Subcutaneous abdominal adipose tissue (tissue), 5 donors: ENCODE measurements around the gene EXD2.

Experiments
- H3K27ac ChIP-seq: one replicate; pipeline ENCODE4 v1.7.0; 2013; ENCODE audit warnings: low read depth, mild to moderate bottlenecking, inconsistent platforms, low read length, moderate library complexity
- H3K27me3 ChIP-seq, 5 donors: one replicate each; pipeline ENCODE4 v1.7.0; 2013; ENCODE audit warnings: low read length in 5 of 5, inconsistent platforms in 1 of 5; ENCODE audit not compliant: control insufficient read depth in 5 of 5, insufficient read depth in 4 of 5
- H3K36me3 ChIP-seq, 5 donors: one replicate each; pipeline ENCODE4 v1.7.0; 2013; ENCODE audit warnings: low read length in 5 of 5; ENCODE audit not compliant: control insufficient read depth in 5 of 5, insufficient read depth in 5 of 5
- H3K4me1 ChIP-seq, 5 donors: one replicate each; pipeline ENCODE4 v1.7.0; 2013; ENCODE audit warnings: low read length in 5 of 5, mild to moderate bottlenecking in 3 of 5, moderate library complexity in 1 of 5; ENCODE audit not compliant: control insufficient read depth in 5 of 5, insufficient read depth in 5 of 5
- H3K4me3 ChIP-seq, 5 donors: one replicate each; pipeline ENCODE4 v1.7.0; 2013; ENCODE audit warnings: low read length in 5 of 5, low read depth in 1 of 5
- H3K9ac ChIP-seq, 5 donors: one replicate each; pipeline ENCODE4 v1.7.0; 2013; ENCODE audit warnings: low read length in 5 of 5, mild to moderate bottlenecking in 4 of 5, moderate library complexity in 3 of 5
- H3K9me3 ChIP-seq, 5 donors: one replicate each; pipeline ENCODE4 v1.7.0; 2013; ENCODE audit warnings: low read length in 5 of 5; ENCODE audit not compliant: control insufficient read depth in 5 of 5
- donor health status: healthy.
- donor health status: healthy.
- donor health status: healthy.
- donor health status: healthy.
- donor health status: healthy.

EXD2 gene

GRCh38 chr14:69260861-69261564 lies 69.7 kb downstream of the EXD2 start:
- peaks cover 0 to 36% (median 19%) of the 10 kb centered on the region in 5 donors for H3K27me3 ChIP-seq
- peaks cover 9 to 53% (median 38%) of the 10 kb centered on the region in 5 donors for H3K4me1 ChIP-seq
- H3K9ac ChIP-seq: peak overlapping the region in 2 of 5 donors; percentile 25 to 27
- H3K27ac ChIP-seq: peak overlapping the region; percentile 54
- H3K36me3 ChIP-seq: no peaks in the 10 kb centered on the region
- H3K4me3 ChIP-seq: peak overlapping the region; percentile 61 to 70 (median 67)
- H3K9me3 ChIP-seq: no peaks in the 10 kb centered on the region

- H3K4me3 ChIP-seq: peak overlapping the region in 4 of 5 donors; percentile 29 to 69 (median 64)
- H3K36me3 ChIP-seq: no peaks in the 10 kb centered on the region
- peak overlapping the region; percentile 54 for H3K27ac ChIP-seq
- H3K9ac ChIP-seq: peak overlapping the region in 1 of 5 donors; percentile 17
- no peaks in the 10 kb centered on the region for H3K9me3 ChIP-seq
- peaks cover 0 to 36% (median 19%) of the 10 kb centered on the region in 5 donors for H3K27me3 ChIP-seq
- peaks cover 9 to 48% (median 38%) of the 10 kb centered on the region in 5 donors for H3K4me1 ChIP-seq
Measured at GRCh38 chr14:69261761-69262331, 70.5 kb downstream of the EXD2 start.

- Histone ChIP-seq H3K36me3 (no peaks in the 10 kb centered on the region), H3K9ac (peak overlapping the region in 1 of 5 donors; percentile 56), H3K4me3 (no peak overlapping the region), H3K4me1 (peaks cover 9 to 48% (median 38%) of the 10 kb centered on the region in 5 donors), H3K27ac (no peak overlapping the region), H3K27me3 (peaks cover 0 to 36% (median 19%) of the 10 kb centered on the region in 5 donors), H3K9me3 (no peaks in the 10 kb centered on the region)
Measured at GRCh38 chr14:69262516-69262915, 71.2 kb downstream of the EXD2 start.

- H3K27me3 ChIP-seq: peaks cover 0 to 31% (median 14%) of the 10 kb centered on the region in 5 donors
- H3K4me3 ChIP-seq: peak overlapping the region in 1 of 5 donors; percentile 12
- no peaks in the 10 kb centered on the region for H3K9me3 ChIP-seq
- H3K27ac ChIP-seq: peak overlapping the region; percentile 47
- H3K36me3 ChIP-seq: no peaks in the 10 kb centered on the region
- H3K9ac ChIP-seq: no peak overlapping the region
- peaks cover 9 to 50% (median 38%) of the 10 kb centered on the region in 5 donors for H3K4me1 ChIP-seq
Measured at GRCh38 chr14:69263364-69263763, 72.1 kb downstream of the EXD2 start.

- H3K27me3 ChIP-seq: peaks cover 0 to 27% (median 14%) of the 10 kb centered on the region in 5 donors
- H3K36me3 ChIP-seq: no peaks in the 10 kb centered on the region
- H3K9ac ChIP-seq: no peak overlapping the region
- H3K4me1 ChIP-seq: peaks cover 9 to 50% (median 38%) of the 10 kb centered on the region in 5 donors
- H3K27ac ChIP-seq: peak overlapping the region; percentile 47
- no peaks in the 10 kb centered on the region for H3K9me3 ChIP-seq
- H3K4me3 ChIP-seq: peak overlapping the region in 1 of 5 donors; percentile 12
Measured at GRCh38 chr14:69263771-69264170, 72.5 kb downstream of the EXD2 start.

GRCh38 chr14:69266572-69267345 lies 75.5 kb downstream of the EXD2 start:
- H3K9ac ChIP-seq: no peak overlapping the region
- H3K27me3 ChIP-seq: peaks cover 0 to 4% (median 2%) of the 10 kb centered on the region in 5 donors
- H3K4me1 ChIP-seq: peaks cover 9 to 28% (median 21%) of the 10 kb centered on the region in 5 donors
- H3K36me3 ChIP-seq: no peaks in the 10 kb centered on the region
- no peak overlapping the region for H3K4me3 ChIP-seq
- no peaks in the 10 kb centered on the region for H3K9me3 ChIP-seq
- H3K27ac ChIP-seq: no peak overlapping the region

GRCh38 chr14:69267492-69267891 lies 76.2 kb downstream of the EXD2 start:
- Histone ChIP-seq H3K36me3 (no peaks in the 10 kb centered on the region), H3K27me3 (no peaks in the 10 kb centered on the region), H3K27ac (no peak overlapping the region), H3K4me1 (peaks cover 4 to 22% (median 15%) of the 10 kb centered on the region in 5 donors), H3K4me3 (no peak overlapping the region), H3K9ac (no peak overlapping the region), H3K9me3 (no peaks in the 10 kb centered on the region)

- H3K27ac ChIP-seq: no peak overlapping the region
- H3K4me3 ChIP-seq: no peak overlapping the region
- H3K4me1 ChIP-seq: peaks cover 4 to 16% (median 7%) of the 10 kb centered on the region in 5 donors
Measured at GRCh38 chr14:69268223-69268622, 76.9 kb downstream of the EXD2 start.

GRCh38 chr14:69268763-69269162 lies 77.5 kb downstream of the EXD2 start:
- H3K4me3 ChIP-seq: no peak overlapping the region

More at GRCh38 chr14:69268223-69268622, 76.9 kb downstream of the EXD2 start:
- Histone ChIP-seq H3K9ac (no peak overlapping the region), H3K27me3 (no peaks in the 10 kb centered on the region), H3K9me3 (no peaks in the 10 kb centered on the region), H3K36me3 (no peaks in the 10 kb centered on the region)

More at GRCh38 chr14:69268763-69269162, 77.5 kb downstream of the EXD2 start:
- no peaks in the 10 kb centered on the region for H3K36me3 ChIP-seq
- H3K4me1 ChIP-seq: peaks cover 0 to 11% (median 4%) of the 10 kb centered on the region in 5 donors
- H3K27me3 ChIP-seq: no peaks in the 10 kb centered on the region
- no peak overlapping the region for H3K9ac ChIP-seq
- no peak overlapping the region for H3K27ac ChIP-seq
- H3K9me3 ChIP-seq: no peaks in the 10 kb centered on the region
